ENCODE data around the gene PHRF1. TPM values are rescaled to one million over a fixed set of nuclear protein-coding genes. Genes with fewer than 3 reads are reported as not detected.

PHRF1 gene
- polyA plus RNA-seq, 1 donor from 2014 or later, result 8.5 TPM

GRCh38 chr11:574632-575312, 1.5 kb upstream of the PHRF1 start:
- Histone ChIP-seq H4K20me1 (ENCODE audit: insufficient read depth) (peaks cover 12% of the 10 kb centered on the region), H2AFZ (ENCODE audit: low read depth, low read length) (no peak overlapping the region), H3K27me3 (ENCODE audit: insufficient read depth, low read depth, low read length) (no peaks in the 10 kb centered on the region), H3K9ac (ENCODE audit: low read length) (peak overlapping the region; percentile 77), H3K27ac (ENCODE audit: low read length) (peak overlapping the region; percentile 70), H3F3A (ENCODE audit: insufficient read depth, low read length, poor library complexity, severe bottlenecking) (no peaks in the 10 kb centered on the region), H3K36me3 (ENCODE audit: insufficient read depth, low read length) (no peaks in the 10 kb centered on the region), H3K9me3 (ENCODE audit: low read length) (no peaks in the 10 kb centered on the region), H3K4me3 (ENCODE audit: low read length) (peak overlapping the region; percentile 95), H3K4me2 (ENCODE audit: low read length) (peak overlapping the region; percentile 44), H3K79me2 (replicated peaks; ENCODE audit: insufficient read depth, low read length) (peaks cover 30% of the 10 kb centered on the region), H3K9me2 (ENCODE audit: insufficient read depth, low read length) (no peaks in the 10 kb centered on the region)
- TF ChIP-seq CTCF (IDR thresholded peaks at IDR 0.05; ENCODE audit: poor library complexity, severe bottlenecking) (no peak), TAF1 (IDR thresholded peaks at IDR 0.05; ENCODE audit: low read depth) (no peak), MXI1 (conservative IDR thresholded peaks at IDR 0.05; ENCODE audit: poor library complexity, severe bottlenecking) (no peak), POLR2AphosphoS5 (IDR thresholded peaks at IDR 0.05) (no peak), EP300 (conservative IDR thresholded peaks at IDR 0.05; ENCODE audit: poor library complexity, severe bottlenecking) (no peak), RAD21 (conservative IDR thresholded peaks at IDR 0.05) (no peak), EZH2 (IDR thresholded peaks at IDR 0.05; ENCODE audit: borderline replicate concordance, insufficient read depth, low read length, poor library complexity, severe bottlenecking) (no peak), REST (IDR thresholded peaks at IDR 0.05; ENCODE audit: borderline replicate concordance) (no peak), SMC3 (conservative IDR thresholded peaks at IDR 0.05; ENCODE audit: poor library complexity) (no peak)

GRCh38 chr11:575313-575995, 816 bp upstream of the PHRF1 start:
- H3K9me3 ChIP-seq (ENCODE audit: low read length), result no peaks in the 10 kb centered on the region
- no peaks in the 10 kb centered on the region for H3K27me3 ChIP-seq (ENCODE audit: insufficient read depth, low read depth, low read length)
- TF ChIP-seq EZH2 (IDR thresholded peaks at IDR 0.05; ENCODE audit: borderline replicate concordance, insufficient read depth, low read length, poor library complexity, severe bottlenecking) (no peak), TAF1 (IDR thresholded peaks at IDR 0.05; ENCODE audit: low read depth) (no peak), RAD21 (conservative IDR thresholded peaks at IDR 0.05) (peak; percentile 15), SMC3 (conservative IDR thresholded peaks at IDR 0.05; ENCODE audit: poor library complexity) (peak; percentile 45), EP300 (conservative IDR thresholded peaks at IDR 0.05; ENCODE audit: poor library complexity, severe bottlenecking) (peak; percentile 34), CTCF (IDR thresholded peaks at IDR 0.05; ENCODE audit: poor library complexity, severe bottlenecking) (peak; percentile 12), MXI1 (conservative IDR thresholded peaks at IDR 0.05; ENCODE audit: poor library complexity, severe bottlenecking) (peak; percentile 54), POLR2AphosphoS5 (IDR thresholded peaks at IDR 0.05) (peak; percentile 57)
- peaks cover 16% of the 10 kb centered on the region for H4K20me1 ChIP-seq (ENCODE audit: insufficient read depth)
- peaks cover 37% of the 10 kb centered on the region for H3K79me2 ChIP-seq (replicated peaks; ENCODE audit: insufficient read depth, low read length)
- peak overlapping the region; percentile 95 for H3K4me3 ChIP-seq (ENCODE audit: low read length)
- H3K27ac ChIP-seq (ENCODE audit: low read length), result peak overlapping the region; percentile 70
- peak overlapping the region; percentile 60 for H2AFZ ChIP-seq (ENCODE audit: low read depth, low read length)
- H3K36me3 ChIP-seq (ENCODE audit: insufficient read depth, low read length), result no peaks in the 10 kb centered on the region
- no peaks in the 10 kb centered on the region for H3F3A ChIP-seq (ENCODE audit: insufficient read depth, low read length, poor library complexity, severe bottlenecking)
- peak overlapping the region; percentile 77 for H3K9ac ChIP-seq (ENCODE audit: low read length)
- no peaks in the 10 kb centered on the region for H3K9me2 ChIP-seq (ENCODE audit: insufficient read depth, low read length)
- peak overlapping the region; percentile 44 for H3K4me2 ChIP-seq (ENCODE audit: low read length)
